ENCODE data around the gene PSTK.

PSTK gene

DNA sequence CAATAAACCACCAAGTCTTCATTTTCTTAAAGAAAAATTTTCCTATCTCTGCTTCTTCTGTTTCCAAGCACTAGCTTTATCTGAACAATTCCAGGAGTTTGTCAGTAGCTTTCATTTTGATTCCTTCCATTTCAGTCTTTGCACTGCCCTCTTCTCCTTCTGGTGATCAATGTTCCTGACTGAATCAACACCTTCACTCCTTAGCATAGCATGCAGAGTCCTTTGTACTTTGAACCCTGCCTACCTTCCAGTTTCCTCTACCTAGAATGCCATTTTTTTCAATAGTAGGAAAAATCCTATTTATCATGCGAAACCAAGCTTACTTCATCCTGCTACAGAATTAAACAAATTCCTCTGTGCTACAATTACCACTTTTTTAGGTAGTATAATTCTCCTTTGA, 24.3 kb upstream of the PSTK start:
- TF ChIP-seq YY1 (IDR thresholded peaks at IDR 0.05; ENCODE audit: low read depth) (no peak), RAD21 (IDR thresholded peaks at IDR 0.05; ENCODE audit: low read depth) (no peak), TAF1 (IDR thresholded peaks at IDR 0.05; ENCODE audit: low read depth) (no peak), FOXM1 (IDR thresholded peaks at IDR 0.05; ENCODE audit: borderline replicate concordance, low read depth) (no peak), EP300 (IDR thresholded peaks at IDR 0.05; ENCODE audit: borderline replicate concordance) (no peak), CEBPB (IDR thresholded peaks at IDR 0.05) (no peak), EGR1 (IDR thresholded peaks at IDR 0.05) (no peak), NFIC (IDR thresholded peaks at IDR 0.05) (no peak), CREB1 (IDR thresholded peaks at IDR 0.05; ENCODE audit: low read depth) (no peak), TCF12 (IDR thresholded peaks at IDR 0.05; ENCODE audit: low read depth) (no peak), ZBTB7A (IDR thresholded peaks at IDR 0.05; ENCODE audit: low read depth) (no peak), TEAD4 (IDR thresholded peaks at IDR 0.05) (no peak)
- TF ChIP-seq, protein P1, sequence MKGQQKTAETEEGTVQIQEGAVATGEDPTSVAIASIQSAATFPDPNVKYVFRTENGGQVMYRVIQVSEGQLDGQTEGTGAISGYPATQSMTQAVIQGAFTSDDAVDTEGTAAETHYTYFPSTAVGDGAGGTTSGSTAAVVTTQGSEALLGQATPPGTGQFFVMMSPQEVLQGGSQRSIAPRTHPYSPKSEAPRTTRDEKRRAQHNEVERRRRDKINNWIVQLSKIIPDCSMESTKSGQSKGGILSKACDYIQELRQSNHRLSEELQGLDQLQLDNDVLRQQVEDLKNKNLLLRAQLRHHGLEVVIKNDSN (IDR thresholded peaks at IDR 0.05) = no peak
- TF ChIP-seq, protein P2, sequence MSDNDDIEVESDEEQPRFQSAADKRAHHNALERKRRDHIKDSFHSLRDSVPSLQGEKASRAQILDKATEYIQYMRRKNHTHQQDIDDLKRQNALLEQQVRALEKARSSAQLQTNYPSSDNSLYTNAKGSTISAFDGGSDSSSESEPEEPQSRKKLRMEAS (IDR thresholded peaks at IDR 0.05) = no peak
- TF ChIP-seq, protein P3, sequence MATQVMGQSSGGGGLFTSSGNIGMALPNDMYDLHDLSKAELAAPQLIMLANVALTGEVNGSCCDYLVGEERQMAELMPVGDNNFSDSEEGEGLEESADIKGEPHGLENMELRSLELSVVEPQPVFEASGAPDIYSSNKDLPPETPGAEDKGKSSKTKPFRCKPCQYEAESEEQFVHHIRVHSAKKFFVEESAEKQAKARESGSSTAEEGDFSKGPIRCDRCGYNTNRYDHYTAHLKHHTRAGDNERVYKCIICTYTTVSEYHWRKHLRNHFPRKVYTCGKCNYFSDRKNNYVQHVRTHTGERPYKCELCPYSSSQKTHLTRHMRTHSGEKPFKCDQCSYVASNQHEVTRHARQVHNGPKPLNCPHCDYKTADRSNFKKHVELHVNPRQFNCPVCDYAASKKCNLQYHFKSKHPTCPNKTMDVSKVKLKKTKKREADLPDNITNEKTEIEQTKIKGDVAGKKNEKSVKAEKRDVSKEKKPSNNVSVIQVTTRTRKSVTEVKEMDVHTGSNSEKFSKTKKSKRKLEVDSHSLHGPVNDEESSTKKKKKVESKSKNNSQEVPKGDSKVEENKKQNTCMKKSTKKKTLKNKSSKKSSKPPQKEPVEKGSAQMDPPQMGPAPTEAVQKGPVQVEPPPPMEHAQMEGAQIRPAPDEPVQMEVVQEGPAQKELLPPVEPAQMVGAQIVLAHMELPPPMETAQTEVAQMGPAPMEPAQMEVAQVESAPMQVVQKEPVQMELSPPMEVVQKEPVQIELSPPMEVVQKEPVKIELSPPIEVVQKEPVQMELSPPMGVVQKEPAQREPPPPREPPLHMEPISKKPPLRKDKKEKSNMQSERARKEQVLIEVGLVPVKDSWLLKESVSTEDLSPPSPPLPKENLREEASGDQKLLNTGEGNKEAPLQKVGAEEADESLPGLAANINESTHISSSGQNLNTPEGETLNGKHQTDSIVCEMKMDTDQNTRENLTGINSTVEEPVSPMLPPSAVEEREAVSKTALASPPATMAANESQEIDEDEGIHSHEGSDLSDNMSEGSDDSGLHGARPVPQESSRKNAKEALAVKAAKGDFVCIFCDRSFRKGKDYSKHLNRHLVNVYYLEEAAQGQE (IDR thresholded peaks at IDR 0.05; ENCODE audit: low read depth) = no peak

DNA sequence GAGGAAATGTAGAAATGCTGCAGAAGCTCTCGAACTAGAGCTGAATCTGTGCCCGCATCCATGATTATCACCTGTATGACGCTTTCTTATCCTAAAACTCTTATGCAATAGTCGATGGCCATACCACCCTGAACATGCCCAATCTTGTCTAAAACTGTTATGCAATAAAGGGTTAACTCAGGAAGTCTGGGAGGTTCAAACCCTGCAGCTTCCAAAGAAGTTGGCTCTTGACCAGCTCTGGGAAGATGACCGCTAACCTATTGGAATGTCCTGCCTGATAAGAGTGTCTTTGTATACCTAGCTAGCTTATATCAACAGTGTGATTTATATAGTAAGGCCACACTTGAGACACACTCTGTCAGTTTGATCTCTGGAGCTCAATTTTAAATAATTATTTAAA, 22.7 kb upstream of the PSTK start:
- TF ChIP-seq, protein P3 (IDR thresholded peaks at IDR 0.05; ENCODE audit: low read depth) = no peak
- TF ChIP-seq, protein P1 (IDR thresholded peaks at IDR 0.05) = no peak

DNA sequence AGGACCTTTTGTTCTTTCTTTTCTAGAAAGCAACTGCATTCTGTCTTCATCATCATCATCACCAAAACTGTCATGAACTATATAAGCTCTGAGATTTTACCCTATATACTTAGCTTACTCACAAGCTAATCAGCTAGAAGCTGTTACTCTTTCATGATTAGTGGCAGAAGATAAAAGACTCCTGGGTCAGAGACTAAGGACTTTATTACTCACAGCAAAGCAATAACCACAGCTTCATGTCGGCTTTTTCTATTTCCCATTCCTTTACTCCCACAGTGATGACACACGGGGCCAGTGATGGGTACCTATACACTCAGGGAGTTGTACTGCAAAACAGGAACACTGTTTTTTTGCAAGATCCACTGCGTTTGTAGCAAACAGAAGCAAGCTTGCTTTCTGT, 17.8 kb upstream of the PSTK start:
- TF ChIP-seq TEAD4 (IDR thresholded peaks at IDR 0.05) (no peak), FOXM1 (IDR thresholded peaks at IDR 0.05; ENCODE audit: borderline replicate concordance, low read depth) (no peak), EP300 (IDR thresholded peaks at IDR 0.05; ENCODE audit: borderline replicate concordance) (no peak), TAF1 (IDR thresholded peaks at IDR 0.05; ENCODE audit: low read depth) (no peak), YY1 (IDR thresholded peaks at IDR 0.05; ENCODE audit: low read depth) (no peak), NFIC (IDR thresholded peaks at IDR 0.05) (no peak), TCF12 (IDR thresholded peaks at IDR 0.05; ENCODE audit: low read depth) (no peak), CEBPB (IDR thresholded peaks at IDR 0.05) (no peak), CREB1 (IDR thresholded peaks at IDR 0.05; ENCODE audit: low read depth) (no peak), EGR1 (IDR thresholded peaks at IDR 0.05) (no peak)
- TF ChIP-seq, protein P1 (IDR thresholded peaks at IDR 0.05) = no peak
- TF ChIP-seq, protein P2 (IDR thresholded peaks at IDR 0.05) = no peak
- TF ChIP-seq, protein P3 (IDR thresholded peaks at IDR 0.05; ENCODE audit: low read depth) = no peak

DNA sequence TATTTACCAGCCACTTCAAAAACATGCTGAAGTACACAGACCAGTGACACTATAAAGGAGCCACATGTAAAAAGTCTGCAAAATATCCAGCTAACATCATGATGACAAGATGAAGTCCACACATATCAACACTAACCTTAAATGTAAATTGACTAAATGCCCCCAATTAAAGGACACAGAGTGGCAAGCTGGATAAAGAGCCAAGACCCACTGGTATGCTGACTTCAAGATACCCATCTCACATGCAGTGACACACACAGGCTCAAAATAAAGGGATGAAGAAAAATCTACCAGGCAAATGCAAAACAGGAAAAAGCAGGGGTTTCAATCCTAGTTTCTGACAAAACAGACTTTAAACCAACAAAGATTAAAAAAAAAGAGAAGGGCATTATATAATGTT, 13.3 kb upstream of the PSTK start:
- TF ChIP-seq ZBTB7A (IDR thresholded peaks at IDR 0.05; ENCODE audit: low read depth) (no peak), CREB1 (IDR thresholded peaks at IDR 0.05; ENCODE audit: low read depth) (no peak), TAF1 (IDR thresholded peaks at IDR 0.05; ENCODE audit: low read depth) (no peak), EP300 (IDR thresholded peaks at IDR 0.05; ENCODE audit: borderline replicate concordance) (no peak), TEAD4 (IDR thresholded peaks at IDR 0.05) (no peak)
- TF ChIP-seq, protein P1 (IDR thresholded peaks at IDR 0.05) = no peak
